HG02852 (cell line): Measurements from ENCODE around the gene RHOT1.
"Not testable (repeated sequence)": the region's sequence is repeated elsewhere in the genome, so short reads cannot be mapped to it uniquely, and the experiment has no call there.

ENCODE experiments used
- ATAC-seq: cut with Tn5 transposase; IDR thresholded peaks from one replicate; pipeline ENCODE4 v1.9.1; 2021; ENCODE audit warnings: mild to moderate bottlenecking, moderate library complexity; ENCODE audit not compliant: unreplicated experiment

RHOT1 gene

GRCh38 chr17:32158870-32159585, 16.7 kb downstream of the RHOT1 start:
- ATAC-seq, result no peak

DNA sequence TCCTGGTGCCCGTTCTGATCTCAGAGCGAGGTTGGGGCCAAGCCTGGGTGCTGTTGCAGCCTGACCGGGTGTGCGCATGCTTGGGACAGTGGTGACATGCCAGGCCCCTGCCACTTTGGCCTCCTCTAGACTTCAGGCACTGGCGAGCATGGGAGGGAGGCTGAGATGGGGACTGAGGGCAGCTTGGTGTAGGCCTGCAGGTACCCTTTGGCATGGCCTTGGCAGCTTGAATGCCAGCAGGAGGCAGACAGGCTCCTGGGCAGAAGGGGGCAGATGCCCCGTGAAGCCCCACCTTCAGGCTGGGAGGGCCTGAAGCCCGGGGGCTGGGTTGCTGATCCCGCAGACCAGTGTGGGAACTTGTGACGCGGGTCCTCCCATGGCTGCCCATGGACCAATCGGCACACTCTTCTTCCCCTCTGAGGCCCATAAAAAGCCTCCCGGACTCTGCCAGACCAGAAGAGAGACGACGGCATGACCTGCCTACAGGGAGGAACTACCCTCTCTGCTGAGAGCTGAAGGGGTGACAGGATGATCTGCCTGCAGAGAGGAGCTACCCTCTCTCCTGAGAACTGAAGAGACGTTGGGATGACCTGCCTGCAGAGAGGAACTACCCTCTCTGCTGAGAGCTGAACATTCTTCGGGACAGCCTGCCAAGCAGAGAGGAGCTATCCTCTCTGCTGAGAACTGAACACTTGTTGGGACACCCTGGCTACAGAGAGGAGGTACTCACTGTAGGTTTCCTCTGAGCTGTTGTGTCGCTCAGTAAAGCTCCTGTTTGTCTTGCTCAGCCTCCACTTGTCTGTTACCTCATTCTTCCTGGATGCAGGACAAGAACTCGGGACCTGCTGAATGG, 17.5 kb downstream of the RHOT1 start:
- no peak for ATAC-seq

DNA sequence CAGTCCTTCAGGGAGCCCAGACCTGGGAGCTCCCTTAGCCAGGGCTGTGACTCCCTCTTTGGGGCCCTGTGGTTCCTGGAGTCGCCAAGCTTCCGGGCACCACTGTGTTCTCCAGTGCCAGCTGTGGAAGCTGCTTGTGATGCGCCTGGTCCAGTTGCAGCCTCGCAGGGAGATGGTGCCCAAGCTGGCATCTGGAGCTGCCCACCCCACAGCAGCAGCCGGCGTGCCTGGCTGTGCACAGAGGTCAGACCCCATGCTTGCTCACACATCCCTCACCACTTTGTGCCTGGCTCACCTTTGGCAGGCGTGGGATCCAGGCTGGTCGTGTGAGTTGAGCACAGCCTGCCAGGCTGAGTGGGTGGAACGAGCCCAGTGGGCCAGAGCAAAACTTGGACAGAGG, 18.2 kb downstream of the RHOT1 start:
- ATAC-seq, result no peak

- no peak for ATAC-seq
Observed at GRCh38 chr17:32161029-32161428, 18.7 kb downstream of the RHOT1 start.

- no peak for ATAC-seq
Observed at GRCh38 chr17:32161506-32162365, 19.4 kb downstream of the RHOT1 start.

DNA sequence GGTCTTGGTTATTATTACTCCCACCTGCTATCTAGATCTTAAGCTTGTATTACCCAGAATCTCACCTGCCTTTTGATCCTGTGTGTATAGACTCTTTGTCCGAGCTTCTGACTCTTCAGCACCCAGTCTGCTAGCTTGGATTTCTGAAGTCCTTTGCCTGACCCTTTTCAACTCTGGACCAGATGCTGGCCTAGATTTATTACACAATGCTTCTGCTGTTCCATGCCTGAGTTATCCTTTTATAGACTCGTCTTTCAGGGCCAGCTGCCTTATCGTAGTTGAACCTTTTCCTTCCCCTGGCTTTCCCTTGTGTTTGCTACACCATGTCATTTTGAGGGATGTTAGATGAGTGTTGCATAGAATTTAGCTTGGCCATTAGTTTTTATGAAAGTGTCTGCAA, 32.6 kb downstream of the RHOT1 start:
- no peak for ATAC-seq

DNA sequence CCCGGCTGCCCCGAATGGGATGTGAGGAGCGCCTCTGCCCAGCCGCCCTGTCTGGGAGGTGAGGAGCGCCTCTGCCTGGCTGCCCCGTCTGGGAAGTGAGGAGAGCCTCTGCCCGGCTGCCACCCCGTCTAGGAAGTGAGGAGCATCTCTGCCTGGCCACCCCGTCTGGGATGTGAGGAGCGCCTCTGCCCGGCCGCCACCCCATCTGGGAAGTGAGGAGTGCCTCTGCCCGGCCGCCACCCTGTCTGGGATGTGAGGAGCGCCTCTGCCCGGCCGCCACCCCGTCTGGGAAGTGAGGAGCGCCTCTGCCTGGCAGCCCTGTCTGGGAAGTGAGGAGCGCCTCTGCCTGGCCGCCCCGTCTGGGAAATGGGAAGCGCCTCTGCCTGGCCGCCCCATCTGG, 36.4 kb downstream of the RHOT1 start:
- not testable (repeated sequence) for ATAC-seq

- not testable (repeated sequence) for ATAC-seq
Observed at GRCh38 chr17:32179103-32179502, 36.8 kb downstream of the RHOT1 start.

DNA sequence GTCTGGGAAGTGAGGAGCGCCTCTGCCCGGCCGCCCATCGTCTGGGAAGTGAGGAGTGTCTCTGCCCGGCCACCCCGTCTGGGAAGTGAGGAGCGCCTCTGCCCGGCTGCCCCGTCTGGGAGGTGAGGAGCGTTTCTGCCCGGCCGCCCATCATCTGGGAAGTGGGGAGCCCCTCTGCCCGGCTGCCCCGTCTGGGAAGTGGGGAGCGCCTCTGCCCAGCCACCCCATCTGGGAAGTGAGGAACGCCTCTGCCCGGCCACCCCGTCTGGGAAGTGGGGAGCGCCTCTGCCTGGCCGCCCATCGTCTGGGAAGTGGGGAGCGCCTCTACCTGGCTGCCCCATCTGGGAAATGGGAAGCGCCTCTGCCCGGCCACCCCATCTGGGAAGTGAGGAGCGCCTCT, 37.2 kb downstream of the RHOT1 start:
- not testable (repeated sequence) for ATAC-seq

DNA sequence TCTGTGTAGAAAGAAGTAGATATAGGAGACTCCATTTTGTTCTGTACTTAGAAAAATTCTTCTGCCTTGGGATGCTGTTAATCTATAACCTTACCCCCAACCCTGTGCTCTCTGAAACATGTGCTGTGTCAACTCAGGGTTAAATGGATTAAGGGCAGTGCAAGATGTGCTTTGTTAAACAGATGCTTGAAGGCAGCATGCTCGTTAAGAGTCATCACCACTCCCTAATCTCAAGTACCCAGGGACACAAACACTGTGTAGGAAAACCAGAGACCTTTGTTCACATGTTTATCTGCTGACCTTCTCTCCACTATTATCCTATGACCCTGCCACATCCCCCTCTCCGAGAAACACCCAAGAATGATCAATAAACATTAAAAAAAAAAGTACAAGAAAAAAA, 38.0 kb downstream of the RHOT1 start:
- ATAC-seq, result not testable (repeated sequence)

DNA sequence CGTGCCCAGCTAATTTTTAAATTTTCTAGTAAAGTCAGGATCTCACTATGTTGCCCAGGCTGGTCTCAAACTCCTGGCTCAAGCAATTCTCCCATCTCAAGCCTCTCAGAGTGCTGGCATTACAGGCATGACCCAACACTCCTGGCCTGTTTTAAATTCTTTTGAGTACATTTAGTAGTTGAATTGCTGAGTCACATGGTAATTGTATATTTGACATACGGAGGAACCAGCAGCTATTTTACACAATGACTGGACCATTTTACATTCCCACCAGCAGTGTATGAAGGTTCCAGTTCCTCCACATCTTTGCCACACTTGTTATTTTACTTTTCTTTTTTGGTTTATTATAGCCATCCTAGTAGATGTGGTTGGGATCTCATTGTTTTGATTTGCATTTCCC, 43.6 kb downstream of the RHOT1 start:
- no peak for ATAC-seq

DNA sequence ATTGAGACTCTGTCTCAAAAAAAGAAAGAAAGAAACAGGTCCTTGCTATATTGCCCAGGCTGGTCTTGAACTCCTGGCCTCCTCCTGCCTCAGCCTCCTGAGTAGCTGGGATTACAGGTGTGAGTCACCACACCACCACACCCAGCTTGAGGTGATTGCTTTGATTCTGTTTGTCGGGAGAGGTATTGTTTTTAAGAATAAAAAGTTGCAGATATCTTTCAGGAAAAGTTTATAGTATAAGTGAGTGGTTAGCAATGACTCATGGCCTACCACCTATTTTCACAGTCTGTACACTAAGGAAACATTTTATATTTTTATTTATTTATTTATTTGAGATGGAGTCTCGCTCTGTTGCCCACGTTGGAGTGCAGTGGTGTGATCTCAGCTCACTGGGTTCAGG, 45.0 kb downstream of the RHOT1 start:
- no peak for ATAC-seq

DNA sequence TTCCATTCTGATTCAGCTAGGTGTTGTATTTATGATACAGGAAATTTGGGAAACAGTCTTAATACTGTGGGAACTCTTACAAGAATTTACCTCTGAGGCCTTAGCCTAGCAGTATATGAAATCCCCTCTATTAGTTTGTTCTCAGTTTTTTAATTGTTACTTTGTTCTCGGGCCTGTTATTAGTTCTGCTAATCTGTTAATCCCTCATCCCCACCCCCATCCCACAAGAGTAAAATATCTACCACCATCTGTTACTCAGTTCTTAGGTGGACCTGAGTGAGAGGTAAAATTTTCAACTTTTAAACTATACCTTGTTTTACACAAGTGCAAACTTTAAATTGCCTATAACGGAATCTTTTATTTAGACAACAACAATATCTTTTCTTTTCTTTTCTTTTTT, 47.0 kb downstream of the RHOT1 start:
- no peak for ATAC-seq

DNA sequence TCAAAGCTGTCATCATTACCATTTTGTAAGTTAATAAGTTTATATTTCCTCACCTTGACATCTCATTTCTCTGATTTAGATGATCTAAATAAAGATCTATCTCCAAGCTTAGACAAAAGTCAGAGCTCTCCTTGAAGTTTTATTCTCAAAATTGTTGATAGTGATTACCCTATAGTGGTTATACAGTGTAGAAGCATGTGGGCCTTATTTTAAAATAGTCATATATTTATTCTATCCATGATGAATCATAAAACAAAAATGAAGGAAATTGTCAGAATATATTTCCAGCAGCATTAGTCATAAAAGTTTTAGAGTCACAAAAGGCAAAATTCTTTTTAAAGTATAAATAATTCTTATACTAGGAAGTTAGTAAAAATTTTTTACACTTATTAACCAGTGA, 49.0 kb downstream of the RHOT1 start:
- ATAC-seq, result no peak

DNA sequence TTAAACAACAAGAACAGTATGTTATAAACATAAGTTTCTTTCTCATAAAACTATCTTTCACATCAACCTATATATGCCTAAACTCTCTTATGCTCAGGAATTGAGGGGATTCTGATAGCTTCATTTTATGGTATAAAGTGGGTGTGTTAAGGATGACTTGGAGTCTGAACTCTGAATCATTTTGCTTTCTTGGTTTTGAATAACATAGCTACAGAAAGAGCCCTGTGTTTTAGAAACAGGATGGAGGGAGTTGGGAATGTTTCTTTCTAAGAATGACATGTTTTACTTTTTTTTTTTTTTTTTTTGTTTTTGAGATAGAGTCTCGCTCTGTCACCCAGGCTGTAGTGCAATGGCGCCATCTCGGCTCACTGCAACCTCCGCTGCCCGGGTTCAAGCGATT, 50.1 kb downstream of the RHOT1 start:
- ATAC-seq, result no peak

DNA sequence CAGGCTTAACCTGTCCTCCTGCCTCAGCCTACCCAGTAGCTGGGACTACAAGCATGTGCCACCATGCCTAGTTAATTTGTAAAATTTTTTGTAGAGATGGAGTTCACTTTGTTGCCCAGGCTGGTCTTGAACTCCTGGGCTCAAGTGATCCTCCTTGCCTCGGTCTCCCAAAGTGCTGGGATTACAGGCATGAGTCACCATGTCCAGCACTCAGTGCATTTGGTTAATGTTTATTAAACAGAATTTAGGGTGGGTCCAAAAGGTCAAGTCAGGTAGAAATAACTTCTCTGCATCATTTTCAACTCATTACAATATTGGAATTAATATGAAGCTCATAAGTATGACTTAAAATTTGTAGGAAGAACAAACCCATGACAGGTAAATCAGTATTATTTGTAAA, 55.7 kb downstream of the RHOT1 start:
- no peak for ATAC-seq

- ATAC-seq, result no peak
Observed at GRCh38 chr17:32206861-32207260, 64.6 kb downstream of the RHOT1 start.

DNA sequence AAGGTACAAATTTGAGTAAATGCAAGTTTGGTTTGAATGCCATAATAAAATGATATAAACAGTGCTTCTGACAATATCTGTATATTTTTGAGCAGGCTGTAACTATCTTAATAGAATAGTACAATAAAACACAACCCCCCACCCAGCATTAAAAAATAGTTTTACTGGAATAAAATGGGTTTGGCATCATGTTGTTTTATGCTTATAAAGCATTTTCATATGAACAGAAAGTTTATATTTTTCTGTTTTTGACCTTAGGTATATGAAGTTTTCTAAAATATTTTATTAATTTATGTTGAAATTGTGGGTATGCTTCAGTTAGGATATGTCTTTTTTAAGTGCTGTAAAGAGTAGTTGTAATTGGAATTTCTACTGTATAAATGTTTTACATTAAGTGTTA, 66.1 kb downstream of the RHOT1 start:
- ATAC-seq, result no peak

GRCh38 chr17:32209608-32210007, 67.3 kb downstream of the RHOT1 start:
- no peak for ATAC-seq

DNA sequence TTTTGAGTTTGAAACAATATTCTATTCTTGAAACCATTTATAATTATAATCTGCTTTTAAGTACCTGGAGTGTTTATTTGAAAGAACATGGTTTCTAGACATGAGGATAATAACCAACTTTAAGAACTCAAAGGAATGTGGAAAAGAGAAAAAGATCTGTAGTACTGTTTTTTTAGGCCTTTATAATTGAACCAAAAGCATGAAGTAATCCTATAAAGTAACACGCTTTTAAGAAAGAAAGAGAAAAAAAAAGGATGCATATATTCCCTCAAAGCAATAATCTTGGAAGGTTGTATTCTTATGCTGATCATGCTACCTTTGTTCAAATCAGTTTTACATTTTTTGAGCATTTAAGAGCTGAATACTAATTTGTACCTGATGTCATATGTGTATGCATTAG, 69.4 kb downstream of the RHOT1 start:
- no peak for ATAC-seq

DNA sequence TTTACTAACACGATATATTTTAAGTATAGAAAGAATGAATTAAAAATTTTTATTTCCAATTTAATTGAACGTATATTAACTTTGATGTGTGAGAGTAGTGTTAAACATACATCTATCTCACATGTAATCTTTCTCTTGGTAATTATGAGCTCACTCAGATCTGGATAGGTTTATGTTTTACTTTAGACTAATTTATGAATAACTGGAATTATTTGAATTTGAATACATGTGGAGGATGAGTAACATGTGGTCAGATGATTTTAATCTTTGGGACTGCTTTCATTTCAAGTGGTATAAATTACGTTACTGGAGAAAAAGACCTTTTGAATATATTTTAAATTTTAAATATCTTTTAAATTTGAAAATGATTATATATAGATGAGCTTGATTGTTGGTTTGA, 73.4 kb downstream of the RHOT1 start:
- no peak for ATAC-seq
